Measurements from ENCODE around the gene SELPLG. TPM values are rescaled to one million over a fixed set of nuclear protein-coding genes. Genes with fewer than 3 reads are reported as not detected.
A peak's percentile ranks its signal among the peaks of the same experiment; 100 is the strongest.

The SELPLG gene
- total RNA-seq, 4 donors from 2014 or later, result 1.3 to 5.6 (median 3.0) TPM

DNA sequence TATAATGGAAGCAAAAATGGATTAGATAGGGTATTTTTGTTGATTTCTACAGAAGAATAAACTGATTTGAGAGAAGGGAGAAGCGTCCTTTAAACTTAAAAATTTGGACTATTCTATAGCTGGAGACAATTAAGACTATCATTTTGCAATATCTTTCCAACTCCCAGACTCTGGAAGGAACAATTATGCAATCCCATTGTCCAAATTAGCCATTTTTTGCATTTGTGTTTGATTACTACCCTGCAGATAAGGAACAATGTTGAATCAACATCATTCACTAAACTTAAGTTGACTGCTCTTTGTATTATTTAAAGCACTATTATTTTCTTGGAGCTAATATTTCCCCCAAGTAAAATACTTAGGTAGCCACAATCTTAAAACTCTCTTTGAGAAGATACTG lies 34.8 kb upstream of the SELPLG start:
- 81% methylated on average over 1 of the region's 1 CpG for WGBS
- Histone ChIP-seq H3K36me3 (peaks cover 12% of the 10 kb centered on the region), H3K27me3 (no peaks in the 10 kb centered on the region), H3K4me1 (peaks cover 55% of the 10 kb centered on the region), H3K4me3 (no peak overlapping the region), H3K27ac (no peak overlapping the region), H3K9me3 (no peaks in the 10 kb centered on the region)
- no peak for DNase-seq (ENCODE audit: low spot score in 2 of 2)
- TF ChIP-seq POLR2A (IDR thresholded peaks at IDR 0.05) (no peak), POLR2AphosphoS5 (IDR thresholded peaks at IDR 0.05) (no peak), EP300 (IDR thresholded peaks at IDR 0.05) (no peak)
- TF ChIP-seq, protein P1, sequence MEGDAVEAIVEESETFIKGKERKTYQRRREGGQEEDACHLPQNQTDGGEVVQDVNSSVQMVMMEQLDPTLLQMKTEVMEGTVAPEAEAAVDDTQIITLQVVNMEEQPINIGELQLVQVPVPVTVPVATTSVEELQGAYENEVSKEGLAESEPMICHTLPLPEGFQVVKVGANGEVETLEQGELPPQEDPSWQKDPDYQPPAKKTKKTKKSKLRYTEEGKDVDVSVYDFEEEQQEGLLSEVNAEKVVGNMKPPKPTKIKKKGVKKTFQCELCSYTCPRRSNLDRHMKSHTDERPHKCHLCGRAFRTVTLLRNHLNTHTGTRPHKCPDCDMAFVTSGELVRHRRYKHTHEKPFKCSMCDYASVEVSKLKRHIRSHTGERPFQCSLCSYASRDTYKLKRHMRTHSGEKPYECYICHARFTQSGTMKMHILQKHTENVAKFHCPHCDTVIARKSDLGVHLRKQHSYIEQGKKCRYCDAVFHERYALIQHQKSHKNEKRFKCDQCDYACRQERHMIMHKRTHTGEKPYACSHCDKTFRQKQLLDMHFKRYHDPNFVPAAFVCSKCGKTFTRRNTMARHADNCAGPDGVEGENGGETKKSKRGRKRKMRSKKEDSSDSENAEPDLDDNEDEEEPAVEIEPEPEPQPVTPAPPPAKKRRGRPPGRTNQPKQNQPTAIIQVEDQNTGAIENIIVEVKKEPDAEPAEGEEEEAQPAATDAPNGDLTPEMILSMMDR (IDR thresholded peaks at IDR 0.05), result no peak

DNA sequence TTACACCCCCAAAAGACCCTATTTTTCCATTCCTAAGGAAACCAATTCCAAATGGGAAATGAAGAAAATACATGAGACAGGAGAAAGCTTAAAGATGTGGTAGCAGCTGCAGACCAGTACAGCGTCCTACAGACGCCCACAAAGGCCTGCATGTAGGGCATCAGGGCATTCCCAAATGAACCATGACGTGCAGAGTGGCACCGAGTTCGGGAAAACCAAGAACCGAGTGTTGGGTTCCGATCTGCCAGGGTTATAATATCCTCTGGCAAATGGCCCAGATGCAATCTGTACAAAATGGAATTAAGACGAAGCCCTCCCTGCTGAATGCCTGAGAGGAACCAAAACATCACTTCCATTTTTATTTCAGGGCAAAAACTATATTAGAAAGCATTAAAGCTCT lies 34.4 kb upstream of the SELPLG start:
- no peak for TF ChIP-seq POLR2A (IDR thresholded peaks at IDR 0.05)
- TF ChIP-seq EP300 (IDR thresholded peaks at IDR 0.05), result no peak
- TF ChIP-seq, protein P1 (IDR thresholded peaks at IDR 0.05), result no peak
- no peak for TF ChIP-seq POLR2AphosphoS5 (IDR thresholded peaks at IDR 0.05)
- Histone ChIP-seq H3K4me1 (peaks cover 60% of the 10 kb centered on the region), H3K36me3 (peaks cover 10% of the 10 kb centered on the region), H3K4me3 (no peak overlapping the region), H3K27me3 (no peaks in the 10 kb centered on the region), H3K27ac (peak overlapping the region; percentile 19), H3K9me3 (no peaks in the 10 kb centered on the region)
- WGBS, result 62% methylated on average over 8 of the region's 8 CpGs
- DNase-seq (ENCODE audit: low spot score in 2 of 2), result no peak

DNA sequence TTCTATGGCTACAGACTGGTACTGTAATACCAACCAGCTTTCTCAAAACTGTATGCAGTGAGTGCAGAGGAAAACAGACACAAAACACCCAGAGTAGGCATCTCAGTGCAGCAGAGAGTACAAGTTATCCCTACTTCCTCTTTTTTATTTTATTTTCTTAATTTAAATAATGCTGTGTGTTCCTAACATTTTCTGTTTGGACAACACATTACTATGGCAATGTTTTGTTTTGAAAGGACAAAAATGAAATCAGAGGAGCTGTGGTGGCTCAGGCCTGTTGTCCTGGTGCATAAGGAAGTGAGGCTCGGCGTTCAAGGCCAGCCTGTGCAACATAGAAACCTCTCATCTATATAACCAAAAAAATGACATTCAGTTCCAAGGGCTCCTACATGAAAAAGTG lies 33.7 kb upstream of the SELPLG start:
- Histone ChIP-seq H3K27ac (peak overlapping the region; percentile 19), H3K4me1 (peaks cover 61% of the 10 kb centered on the region)
- TF ChIP-seq, protein P1 (IDR thresholded peaks at IDR 0.05), result no peak
- TF ChIP-seq POLR2A (IDR thresholded peaks at IDR 0.05) (no peak), POLR2AphosphoS5 (IDR thresholded peaks at IDR 0.05) (no peak), EP300 (IDR thresholded peaks at IDR 0.05) (no peak)

DNA sequence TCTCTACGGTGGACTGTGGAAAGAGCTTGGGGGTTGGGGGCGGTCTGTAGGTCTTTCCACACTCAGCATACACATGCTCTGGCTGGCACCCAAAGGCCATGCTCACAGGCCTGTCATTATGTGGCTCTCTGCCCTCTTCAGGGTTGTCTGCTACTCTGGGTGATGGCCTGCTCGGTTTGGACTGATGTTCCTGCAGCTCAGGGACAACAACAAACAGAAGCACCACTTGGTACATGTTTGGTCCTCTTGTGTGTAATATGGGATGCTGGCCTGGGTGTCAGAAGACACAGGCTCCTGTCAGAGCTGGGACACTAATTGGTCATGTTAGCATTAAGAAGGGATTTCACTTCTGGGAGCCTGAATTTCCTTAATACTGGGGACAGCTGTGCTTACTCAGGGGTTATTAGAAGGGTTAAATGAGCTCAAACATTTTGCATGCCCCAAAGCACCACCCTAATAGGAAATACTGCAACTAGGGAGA lies 32.7 kb upstream of the SELPLG start:
- 39% methylated on average over 3 of the region's 3 CpGs for WGBS
- no peaks in the 10 kb centered on the region for H3K27me3 ChIP-seq
- H3K27ac ChIP-seq, result no peak overlapping the region
- H3K4me1 ChIP-seq, result peaks cover 61% of the 10 kb centered on the region
- peak in 1 of 2 donors; percentile 82 for DNase-seq (ENCODE audit: low spot score in 2 of 2)
- peaks cover 9% of the 10 kb centered on the region for H3K36me3 ChIP-seq
- no peak overlapping the region for H3K4me3 ChIP-seq
- H3K9me3 ChIP-seq, result no peaks in the 10 kb centered on the region
- TF ChIP-seq POLR2A (IDR thresholded peaks at IDR 0.05) (no peak), POLR2AphosphoS5 (IDR thresholded peaks at IDR 0.05) (no peak), EP300 (IDR thresholded peaks at IDR 0.05) (no peak)
- TF ChIP-seq, protein P1 (IDR thresholded peaks at IDR 0.05), result no peak

More for the DNA sequence above, 33.7 kb upstream of the SELPLG start:
- Histone ChIP-seq H3K9me3 (no peaks in the 10 kb centered on the region), H3K4me3 (no peak overlapping the region), H3K36me3 (peaks cover 5% of the 10 kb centered on the region), H3K27me3 (no peaks in the 10 kb centered on the region)
- 62% methylated on average over 2 of the region's 2 CpGs for WGBS
- DNase-seq (ENCODE audit: low spot score in 2 of 2), result no peak

DNA sequence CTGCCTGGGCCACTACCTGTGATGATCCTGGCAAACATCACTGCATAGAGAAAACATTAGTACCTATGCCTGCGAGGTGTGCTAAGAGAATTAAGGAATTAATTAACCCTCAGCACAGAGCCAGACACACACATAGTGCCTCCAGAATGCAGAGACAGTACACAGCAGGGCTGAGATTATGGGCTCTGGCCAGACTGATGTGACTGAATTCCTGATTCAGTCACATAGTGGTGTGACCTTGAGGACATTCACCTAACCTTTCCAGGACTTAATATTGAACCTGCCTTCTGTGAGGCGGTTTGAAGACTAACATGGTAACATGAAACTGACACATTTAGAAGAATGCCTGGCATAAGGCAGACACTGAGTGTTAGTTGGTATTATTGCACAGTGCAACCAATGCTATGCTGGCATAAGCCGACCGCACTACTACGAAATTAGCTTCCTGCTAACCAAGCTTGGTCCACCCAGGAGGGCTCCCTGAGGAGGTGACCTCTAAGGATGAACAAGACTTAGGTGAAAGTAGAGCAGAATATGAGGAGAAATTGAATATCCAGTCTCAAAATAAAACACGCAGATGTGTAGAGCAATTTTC lies 32.0 kb upstream of the SELPLG start:
- peaks cover 10% of the 10 kb centered on the region for H3K36me3 ChIP-seq
- no peak for TF ChIP-seq POLR2A (IDR thresholded peaks at IDR 0.05)
- no peak for TF ChIP-seq EP300 (IDR thresholded peaks at IDR 0.05)
- TF ChIP-seq, protein P1 (IDR thresholded peaks at IDR 0.05), result no peak
- TF ChIP-seq POLR2AphosphoS5 (IDR thresholded peaks at IDR 0.05), result no peak
- 74% methylated on average over 6 of the region's 6 CpGs for WGBS

More for the DNA sequence above, 32.0 kb upstream of the SELPLG start:
- peak overlapping the region; percentile 88 for H3K27ac ChIP-seq
- DNase-seq (ENCODE audit: low spot score in 2 of 2), result no peak
- H3K4me3 ChIP-seq, result no peak overlapping the region
- H3K4me1 ChIP-seq, result peaks cover 61% of the 10 kb centered on the region
- no peaks in the 10 kb centered on the region for H3K27me3 ChIP-seq
- no peaks in the 10 kb centered on the region for H3K9me3 ChIP-seq
